ENCODE data around the gene GBA2.

GBA2 gene

DNA sequence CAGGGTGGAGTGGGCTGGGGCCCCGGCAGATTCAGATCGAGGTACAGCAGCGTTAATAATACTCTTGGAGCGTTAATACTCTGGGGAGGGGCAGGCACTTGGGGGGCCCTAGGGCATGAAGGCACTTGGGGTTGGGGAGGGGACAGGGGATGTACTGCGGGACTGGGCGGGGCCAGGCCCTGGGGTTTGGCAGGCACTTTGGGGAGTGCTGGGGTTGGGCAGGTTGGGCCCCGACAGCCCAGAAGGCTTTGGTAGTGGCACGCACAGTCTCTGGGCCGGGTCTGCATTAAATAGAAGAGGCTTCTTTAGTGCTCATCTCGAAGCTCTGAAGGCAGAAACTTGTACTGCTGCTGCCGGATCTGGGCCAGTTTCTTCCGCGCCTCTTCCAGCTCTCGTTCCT lies 51.5 kb downstream of the GBA2 start:
- no peak for DNase-seq (ENCODE audit: low read depth in 1 of 2, low spot score in 1 of 2)
- H3K4me3 ChIP-seq (replicated peaks; ENCODE audit: insufficient read depth, low read length): no peak overlapping the region
- H3K27me3 ChIP-seq (ENCODE audit: insufficient read depth, poor library complexity, severe bottlenecking): no peaks in the 10 kb centered on the region
- H3K27ac ChIP-seq (replicated peaks): no peak overlapping the region
- TF ChIP-seq, protein P1, sequence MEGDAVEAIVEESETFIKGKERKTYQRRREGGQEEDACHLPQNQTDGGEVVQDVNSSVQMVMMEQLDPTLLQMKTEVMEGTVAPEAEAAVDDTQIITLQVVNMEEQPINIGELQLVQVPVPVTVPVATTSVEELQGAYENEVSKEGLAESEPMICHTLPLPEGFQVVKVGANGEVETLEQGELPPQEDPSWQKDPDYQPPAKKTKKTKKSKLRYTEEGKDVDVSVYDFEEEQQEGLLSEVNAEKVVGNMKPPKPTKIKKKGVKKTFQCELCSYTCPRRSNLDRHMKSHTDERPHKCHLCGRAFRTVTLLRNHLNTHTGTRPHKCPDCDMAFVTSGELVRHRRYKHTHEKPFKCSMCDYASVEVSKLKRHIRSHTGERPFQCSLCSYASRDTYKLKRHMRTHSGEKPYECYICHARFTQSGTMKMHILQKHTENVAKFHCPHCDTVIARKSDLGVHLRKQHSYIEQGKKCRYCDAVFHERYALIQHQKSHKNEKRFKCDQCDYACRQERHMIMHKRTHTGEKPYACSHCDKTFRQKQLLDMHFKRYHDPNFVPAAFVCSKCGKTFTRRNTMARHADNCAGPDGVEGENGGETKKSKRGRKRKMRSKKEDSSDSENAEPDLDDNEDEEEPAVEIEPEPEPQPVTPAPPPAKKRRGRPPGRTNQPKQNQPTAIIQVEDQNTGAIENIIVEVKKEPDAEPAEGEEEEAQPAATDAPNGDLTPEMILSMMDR (IDR thresholded peaks at IDR 0.05; ENCODE audit: insufficient read depth, low read length): no peak
- no peak for TF ChIP-seq SPI1 (IDR thresholded peaks at IDR 0.05; ENCODE audit: borderline replicate concordance, low read depth)
- TF ChIP-seq, protein P2, sequence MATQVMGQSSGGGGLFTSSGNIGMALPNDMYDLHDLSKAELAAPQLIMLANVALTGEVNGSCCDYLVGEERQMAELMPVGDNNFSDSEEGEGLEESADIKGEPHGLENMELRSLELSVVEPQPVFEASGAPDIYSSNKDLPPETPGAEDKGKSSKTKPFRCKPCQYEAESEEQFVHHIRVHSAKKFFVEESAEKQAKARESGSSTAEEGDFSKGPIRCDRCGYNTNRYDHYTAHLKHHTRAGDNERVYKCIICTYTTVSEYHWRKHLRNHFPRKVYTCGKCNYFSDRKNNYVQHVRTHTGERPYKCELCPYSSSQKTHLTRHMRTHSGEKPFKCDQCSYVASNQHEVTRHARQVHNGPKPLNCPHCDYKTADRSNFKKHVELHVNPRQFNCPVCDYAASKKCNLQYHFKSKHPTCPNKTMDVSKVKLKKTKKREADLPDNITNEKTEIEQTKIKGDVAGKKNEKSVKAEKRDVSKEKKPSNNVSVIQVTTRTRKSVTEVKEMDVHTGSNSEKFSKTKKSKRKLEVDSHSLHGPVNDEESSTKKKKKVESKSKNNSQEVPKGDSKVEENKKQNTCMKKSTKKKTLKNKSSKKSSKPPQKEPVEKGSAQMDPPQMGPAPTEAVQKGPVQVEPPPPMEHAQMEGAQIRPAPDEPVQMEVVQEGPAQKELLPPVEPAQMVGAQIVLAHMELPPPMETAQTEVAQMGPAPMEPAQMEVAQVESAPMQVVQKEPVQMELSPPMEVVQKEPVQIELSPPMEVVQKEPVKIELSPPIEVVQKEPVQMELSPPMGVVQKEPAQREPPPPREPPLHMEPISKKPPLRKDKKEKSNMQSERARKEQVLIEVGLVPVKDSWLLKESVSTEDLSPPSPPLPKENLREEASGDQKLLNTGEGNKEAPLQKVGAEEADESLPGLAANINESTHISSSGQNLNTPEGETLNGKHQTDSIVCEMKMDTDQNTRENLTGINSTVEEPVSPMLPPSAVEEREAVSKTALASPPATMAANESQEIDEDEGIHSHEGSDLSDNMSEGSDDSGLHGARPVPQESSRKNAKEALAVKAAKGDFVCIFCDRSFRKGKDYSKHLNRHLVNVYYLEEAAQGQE (IDR thresholded peaks at IDR 0.05; ENCODE audit: insufficient replicate concordance, low read depth): no peak
- no peak for TF ChIP-seq POLR2AphosphoS5 (IDR thresholded peaks at IDR 0.05; ENCODE audit: low read depth)
- TF ChIP-seq GABPA (IDR thresholded peaks at IDR 0.05; ENCODE audit: low read depth): no peak

DNA sequence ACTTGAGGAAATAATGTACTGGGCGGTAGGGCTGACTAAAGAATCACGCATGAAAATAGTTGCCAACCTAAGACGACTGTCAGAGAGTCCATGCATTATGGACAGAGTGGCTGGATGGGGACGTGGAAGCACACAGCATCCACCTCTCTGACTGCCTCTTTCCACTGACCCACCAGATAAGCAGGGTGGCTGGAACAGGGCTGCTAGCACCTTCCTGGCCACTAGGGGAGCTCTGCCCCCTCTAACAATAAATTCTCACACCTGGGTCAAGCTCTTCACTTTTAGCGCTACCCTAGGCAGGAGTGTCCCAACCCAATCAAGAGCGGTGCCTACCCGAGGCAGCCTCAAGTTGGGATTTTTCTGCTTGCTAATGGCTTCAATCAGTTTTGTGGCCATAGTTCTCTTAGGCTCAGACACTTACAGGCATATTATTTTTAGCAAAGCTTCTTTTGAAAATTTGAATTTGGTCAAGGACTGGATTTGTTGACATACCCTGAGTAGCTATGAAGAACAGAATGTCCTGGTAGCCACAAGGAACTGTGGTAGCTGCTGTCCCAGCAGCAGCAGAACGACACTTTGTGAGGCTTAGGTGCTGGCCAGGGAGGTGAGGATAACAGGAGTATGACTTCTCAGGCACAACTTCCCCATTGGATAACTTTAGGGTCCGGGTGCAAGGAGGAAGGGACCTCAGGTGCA lies 52.4 kb downstream of the GBA2 start:
- Histone ChIP-seq H3K27me3 (ENCODE audit: insufficient read depth, poor library complexity, severe bottlenecking) (no peaks in the 10 kb centered on the region), H3K4me3 (replicated peaks; ENCODE audit: insufficient read depth, low read length) (no peak overlapping the region), H3K27ac (replicated peaks) (no peak overlapping the region)
- 0 out of 2 replicates have a peak, but pooled peaks have one; percentile 39 for TF ChIP-seq POLR2AphosphoS5 (IDR thresholded peaks at IDR 0.05; ENCODE audit: low read depth)
- TF ChIP-seq SPI1 (IDR thresholded peaks at IDR 0.05; ENCODE audit: borderline replicate concordance, low read depth): no peak
- TF ChIP-seq, protein P1 (IDR thresholded peaks at IDR 0.05; ENCODE audit: insufficient read depth, low read length): peak; percentile 96
- DNase-seq (ENCODE audit: low read depth in 1 of 2, low spot score in 1 of 2): peak; percentile 18 to 48

DNA sequence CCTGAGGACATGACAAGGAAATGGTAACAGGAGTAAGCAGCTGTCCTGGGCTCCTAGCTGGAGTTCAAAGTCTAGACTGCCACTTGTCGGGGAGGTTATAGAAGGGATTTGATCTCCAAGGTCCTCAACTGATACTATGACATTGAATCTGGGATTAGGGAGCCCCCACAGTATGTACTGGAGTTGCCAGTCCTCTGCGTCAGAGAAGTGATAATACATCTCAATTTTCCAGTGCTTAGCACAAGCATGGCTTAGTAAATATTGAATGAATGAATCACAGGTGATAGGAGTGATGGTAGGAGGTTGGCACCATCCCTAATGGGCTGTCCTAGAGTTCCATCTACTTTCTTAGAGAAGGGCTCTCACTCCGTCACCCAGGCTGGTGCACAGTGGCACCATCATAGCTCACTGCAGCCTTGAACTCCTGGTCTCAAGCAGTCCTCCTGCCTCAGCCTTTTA lies 53.1 kb downstream of the GBA2 start:
- DNase-seq (ENCODE audit: low read depth in 1 of 2, low spot score in 1 of 2): no peak
- TF ChIP-seq POLR2AphosphoS5 (IDR thresholded peaks at IDR 0.05; ENCODE audit: low read depth) (no peak), GABPA (IDR thresholded peaks at IDR 0.05; ENCODE audit: low read depth) (no peak), SPI1 (IDR thresholded peaks at IDR 0.05; ENCODE audit: borderline replicate concordance, low read depth) (no peak)
- TF ChIP-seq, protein P1 (IDR thresholded peaks at IDR 0.05; ENCODE audit: insufficient read depth, low read length): no peak
- TF ChIP-seq, protein P2 (IDR thresholded peaks at IDR 0.05; ENCODE audit: insufficient replicate concordance, low read depth): no peak
- Histone ChIP-seq H3K27me3 (ENCODE audit: insufficient read depth, poor library complexity, severe bottlenecking) (no peaks in the 10 kb centered on the region), H3K4me3 (replicated peaks; ENCODE audit: insufficient read depth, low read length) (no peak overlapping the region), H3K27ac (replicated peaks) (no peak overlapping the region)
